H9 (cell line): ENCODE measurements around the gene POU2F1. TPM values are rescaled to one million over a fixed set of nuclear protein-coding genes. Genes with fewer than 3 reads are reported as not detected.

Experiments
- DNase-seq: peaks from one replicate; pipeline ENCODE4 v3.0.0-alpha.2; 2017
- H2AFZ ChIP-seq: one replicate; pipeline ENCODE4 v1.6.1; 2013; ENCODE audit warnings: mild to moderate bottlenecking, low read length, control low read depth, moderate library complexity
- H2AK5ac ChIP-seq: 2 replicates; pipeline ENCODE4 v1.6.1; 2013; ENCODE audit warnings: low read length, control low read depth, mixed read lengths; ENCODE audit not compliant: insufficient read length
- H2BK120ac ChIP-seq: one replicate; pipeline ENCODE4 v1.6.1; 2013; ENCODE audit warnings: low read depth, mild to moderate bottlenecking, low read length, control low read depth, inconsistent platforms; ENCODE audit not compliant: poor library complexity, severe bottlenecking
- H2BK12ac ChIP-seq: 2 replicates; pipeline ENCODE4 v1.6.1; 2013; ENCODE audit warnings: low read length, control low read depth, mixed read lengths, low read depth; ENCODE audit not compliant: insufficient read length
- H2BK15ac ChIP-seq: 2 replicates; pipeline ENCODE4 v1.6.1; 2013; ENCODE audit warnings: low read depth, low read length, control low read depth
- H2BK20ac ChIP-seq: one replicate; pipeline ENCODE4 v1.6.1; 2013; ENCODE audit warnings: low read depth, mild to moderate bottlenecking, low read length, control low read depth, inconsistent platforms; ENCODE audit not compliant: poor library complexity, severe bottlenecking
- H2BK5ac ChIP-seq: 2 replicates; pipeline ENCODE4 v1.6.1; 2013; ENCODE audit warnings: low read length, control low read depth, mixed read lengths; ENCODE audit not compliant: insufficient read length
- H3K14ac ChIP-seq: 2 replicates; pipeline ENCODE4 v1.6.1; 2013; ENCODE audit warnings: low read length, control low read depth; ENCODE audit not compliant: insufficient read depth
- H3K18ac ChIP-seq: 2 replicates; pipeline ENCODE4 v1.6.1; 2013; ENCODE audit warnings: low read depth, mild to moderate bottlenecking, mixed read lengths, low read length, control low read depth; ENCODE audit not compliant: insufficient read length
- H3K23ac ChIP-seq: 2 replicates; pipeline ENCODE4 v1.6.1; 2013; ENCODE audit warnings: low read length, control low read depth, mixed read lengths, low read depth; ENCODE audit not compliant: insufficient read length
- H3K23me2 ChIP-seq: 2 replicates; pipeline ENCODE4 v1.6.1; 2013; ENCODE audit warnings: low read depth, mild to moderate bottlenecking, mixed read lengths, low read length, control low read depth; ENCODE audit not compliant: insufficient read length, poor library complexity, severe bottlenecking
- H3K27ac ChIP-seq: 2 replicates; pipeline ENCODE4 v1.5.1; 2013; ENCODE audit warnings: low read length, control low read depth, mixed read lengths, low read depth; ENCODE audit not compliant: insufficient read length
- H3K27me3 ChIP-seq: 2 replicates; pipeline ENCODE4 v1.6.1; 2013; ENCODE audit warnings: low read length, control low read depth, inconsistent platforms; ENCODE audit not compliant: insufficient read depth
- H3K4ac ChIP-seq: 2 replicates; pipeline ENCODE4 v1.6.1; 2013; ENCODE audit warnings: low read depth, mild to moderate bottlenecking, control low read depth, inconsistent platforms, low read length, moderate library complexity
- H3K4me1 ChIP-seq: 2 replicates; pipeline ENCODE4 v1.6.1; 2013; ENCODE audit warnings: low read length, control low read depth, inconsistent platforms; ENCODE audit not compliant: insufficient read depth
- H3K4me2 ChIP-seq: 2 replicates; pipeline ENCODE4 v1.6.1; 2013; ENCODE audit warnings: low read length, control low read depth, mixed read lengths; ENCODE audit not compliant: insufficient read length, insufficient read depth
- H3K56ac ChIP-seq: 2 replicates; pipeline ENCODE4 v1.6.1; 2013; ENCODE audit warnings: low read depth, mild to moderate bottlenecking, mixed read lengths, low read length, control low read depth; ENCODE audit not compliant: insufficient read length
- H3K79me1 ChIP-seq: 2 replicates; pipeline ENCODE4 v1.6.1; 2013; ENCODE audit warnings: low read depth, mild to moderate bottlenecking, moderate library complexity, low read length, control low read depth, inconsistent platforms; ENCODE audit not compliant: insufficient read depth, poor library complexity, severe bottlenecking
- H3K79me2 ChIP-seq: 2 replicates; pipeline ENCODE4 v1.6.1; 2013; ENCODE audit warnings: low read length, control low read depth, inconsistent platforms; ENCODE audit not compliant: insufficient read depth
- H3K9ac ChIP-seq: 2 replicates; pipeline ENCODE4 v1.6.1; 2013; ENCODE audit warnings: low read length, control low read depth, mixed read lengths; ENCODE audit not compliant: insufficient read length; ENCODE audit errors: extremely low read depth
- H3K9me3 ChIP-seq: one replicate; pipeline ENCODE4 v1.6.1; 2013; ENCODE audit warnings: low read depth, low read length, inconsistent platforms; ENCODE audit not compliant: control insufficient read depth
- H3T11ph ChIP-seq: one replicate; pipeline ENCODE4 v1.6.1; 2013; ENCODE audit warnings: mild to moderate bottlenecking, low read length, control low read depth, inconsistent platforms
- H4K20me1 ChIP-seq: one replicate; pipeline ENCODE4 v1.6.1; 2013; ENCODE audit not compliant: control insufficient read depth, insufficient read length, insufficient read depth
- H4K5ac ChIP-seq: 2 replicates; pipeline ENCODE4 v1.6.1; 2013; ENCODE audit warnings: low read depth, mild to moderate bottlenecking, mixed read lengths, low read length, control low read depth; ENCODE audit not compliant: insufficient read length
- H4K8ac ChIP-seq: replicated peaks from 2 replicates; pipeline ENCODE4 v1.6.1; 2013; ENCODE audit warnings: low read length, control low read depth, mixed read lengths, low read depth; ENCODE audit not compliant: insufficient read length
- H4K91ac ChIP-seq: 2 replicates; pipeline ENCODE4 v1.6.1; 2013; ENCODE audit warnings: low read depth, mild to moderate bottlenecking, moderate library complexity, mixed read lengths, low read length, control low read depth; ENCODE audit not compliant: insufficient read length
- H3K27ac Mint-ChIP-seq, 3 experiments: 2 replicates in 2 of 3; 3 replicates in 1 of 3; pipeline ENCODE4 v1.8.0; 2020 to 2021; ENCODE audit warnings: mixed read lengths in 3 of 3, mild to moderate bottlenecking in 1 of 3, moderate library complexity in 1 of 3
- H3K27me3 Mint-ChIP-seq: 2 replicates; pipeline ENCODE4 v1.8.0; 2021; ENCODE audit warnings: low read depth, mild to moderate bottlenecking, moderate library complexity, mixed read lengths
- H3K36me3 Mint-ChIP-seq, 3 experiments: 2 replicates in 2 of 3; 3 replicates in 1 of 3; pipeline ENCODE4 v1.8.0; 2020 to 2021; ENCODE audit warnings: low read depth in 3 of 3, mixed read lengths in 3 of 3; ENCODE audit not compliant: insufficient read depth in 1 of 3
- H3K4me1 Mint-ChIP-seq, 2 experiments: 2 replicates each; pipeline ENCODE4 v1.8.0; 2020; ENCODE audit warnings: mixed read lengths in 2 of 2
- H3K4me3 Mint-ChIP-seq, 2 experiments: 2 replicates in 1 of 2; 3 replicates in 1 of 2; pipeline ENCODE4 v1.8.0; 2020 to 2021; ENCODE audit warnings: mild to moderate bottlenecking in 2 of 2, mixed read lengths in 2 of 2, moderate library complexity in 1 of 2
- H3K9me3 Mint-ChIP-seq, 2 experiments: 2 replicates in 1 of 2; 3 replicates in 1 of 2; pipeline ENCODE4 v1.8.0; 2020; ENCODE audit warnings: mild to moderate bottlenecking in 2 of 2, mixed read lengths in 2 of 2, moderate library complexity in 1 of 2
- CTCF ChIP-seq: fragments of 200-600 bp; sonication (generic); conservative IDR thresholded peaks from 3 replicates; pipeline ENCODE4 v1.8.0; 2021; ENCODE audit warnings: antibody characterized with exemption, mild to moderate bottlenecking
- WGBS: extraction: QIAGEN DNeasy Blood & Tissue Kit; methylation state at CpG from one replicate; pipeline ENCODE4 v1.1.7; 2013; ENCODE audit warnings: missing lambda C conversion rate, low lambda C conversion rate, mixed read lengths; ENCODE audit not compliant: insufficient read length; ENCODE audit errors: extremely low coverage; 5-methylcytosine and 5-hydroxymethylcytosine counted together
- total RNA-seq: library from RNA; stranded (reverse); gene quantifications from 2 replicates; pipeline ENCODE4 v1.2.1, GENCODE V29; 2021

POU2F1 gene
- total RNA-seq, 1 experiment from 2014 or later, result 62.5 TPM

GRCh38 chr1:167404908-167405307 lies 184.2 kb downstream of the POU2F1 start:
- no peaks in the 10 kb centered on the region for H3K9me3 Mint-ChIP-seq
- Histone ChIP-seq H3K14ac (no peak overlapping the region), H4K8ac (no peak overlapping the region), H3K9me3 (no peaks in the 10 kb centered on the region), H2AK5ac (no peak overlapping the region), H4K5ac (no peak overlapping the region), H3K4me1 (no peaks in the 10 kb centered on the region), H3K4ac (no peak overlapping the region), H3K18ac (no peak overlapping the region), H4K91ac (no peak overlapping the region), H3K27ac (no peak overlapping the region), H3K79me1 (no peaks in the 10 kb centered on the region), H4K20me1 (no peaks in the 10 kb centered on the region), H2AFZ (no peak overlapping the region), H3T11ph (no peak overlapping the region), H2BK120ac (no peak overlapping the region), H3K9ac (no peak overlapping the region), H3K79me2 (no peaks in the 10 kb centered on the region), H3K23ac (no peak overlapping the region), H3K23me2 (no peaks in the 10 kb centered on the region), H3K27me3 (no peaks in the 10 kb centered on the region), H2BK12ac (no peak overlapping the region), H2BK20ac (no peak overlapping the region), H2BK5ac (no peak overlapping the region), H3K4me2 (no peak overlapping the region), H3K56ac (no peak overlapping the region), H2BK15ac (no peak overlapping the region)
- H3K27me3 Mint-ChIP-seq, result no peaks in the 10 kb centered on the region
- peak overlapping the region in 1 of 3 experiments; percentile 6; a peak in 1 of 7 replicates for H3K27ac Mint-ChIP-seq
- H3K4me1 Mint-ChIP-seq, result no peaks in the 10 kb centered on the region
- no peak for DNase-seq
- no CpG with 5 or more reads among the region's 3 CpGs for WGBS
- peaks cover 4 to 55% (median 45%) of the 10 kb centered on the region in 3 experiments for H3K36me3 Mint-ChIP-seq
- H3K4me3 Mint-ChIP-seq, result no peak overlapping the region
- TF ChIP-seq CTCF, result no peak
